Naive thymus-derived CD4-positive, alpha-beta T cell (primary cell): ENCODE data around the gene MSRB1. TPM values are rescaled to one million over a fixed set of nuclear protein-coding genes. Genes with fewer than 3 reads are reported as not detected.
A peak's percentile ranks its signal among the peaks of the same experiment; 100 is the strongest.

Experiments used
- ATAC-seq: fragments of 150-1000 bp; cut with Tn5 transposase; 2 replicates; pipeline ENCODE4 v1.10.0; 2021; ENCODE audit warnings: mild to moderate bottlenecking, moderate library complexity
- CTCF ChIA-PET: fragments of 350-600 bp; sonication (Branson Sonifier 250); formaldehyde crosslinking; loops from one replicate; lab custom pipeline; 2021; ENCODE audit warnings: antibody characterized with exemption; lab: Charles Lee
- POLR2A ChIA-PET: fragments of 350-600 bp; sonication (Branson Sonifier 250); formaldehyde crosslinking; loops from one replicate; lab custom pipeline; 2021; ENCODE audit warnings: antibody characterized with exemption, inconsistent platforms; lab: Charles Lee
- DNase-seq, 9 donors: peaks; one replicate each; pipeline versions ENCODE4 v3.0.0 to v3.0.0-alpha.2; 2020 to 2022; ENCODE audit warnings: mixed read lengths in 1 of 9
- H3K27ac ChIP-seq: one replicate; pipeline ENCODE4 v1.7.0; 2013; ENCODE audit warnings: mild to moderate bottlenecking, low read depth, low read length, moderate library complexity
- H3K27me3 ChIP-seq, 2 donors: one replicate each; pipeline ENCODE4 v1.7.0; 2013; ENCODE audit warnings: low read length in 2 of 2, mild to moderate bottlenecking in 2 of 2, moderate library complexity in 2 of 2; ENCODE audit not compliant: control insufficient read depth in 2 of 2, insufficient read depth in 2 of 2
- H3K36me3 ChIP-seq, 3 experiments: 1 replicate in 2 of 3; 2 replicates in 1 of 3; pipeline ENCODE4 v1.7.0; 2013; ENCODE audit warnings: low read length in 3 of 3, mild to moderate bottlenecking in 3 of 3, moderate library complexity in 1 of 3; ENCODE audit not compliant: insufficient read depth in 3 of 3, control insufficient read depth in 2 of 3
- H3K4me1 ChIP-seq, 2 donors: one replicate each; pipeline ENCODE4 v1.7.0; 2013; ENCODE audit warnings: low read length in 2 of 2, mild to moderate bottlenecking in 2 of 2, moderate library complexity in 1 of 2; ENCODE audit not compliant: control insufficient read depth in 2 of 2, insufficient read depth in 2 of 2
- H3K4me3 ChIP-seq: 2 replicates; pipeline ENCODE4 v1.7.0; 2013; ENCODE audit warnings: mild to moderate bottlenecking, low read length
- H3K9me3 ChIP-seq, 3 experiments: 1 replicate in 2 of 3; 2 replicates in 1 of 3; pipeline ENCODE4 v1.7.0; 2013; ENCODE audit warnings: low read length in 3 of 3; ENCODE audit not compliant: control insufficient read depth in 2 of 3
- H3K27ac Mint-ChIP-seq, 9 donors: one replicate each; pipeline ENCODE4 v1.8.0; 2020 to 2022; ENCODE audit warnings: mixed read lengths in 9 of 9, mild to moderate bottlenecking in 8 of 9, moderate library complexity in 5 of 9, inconsistent platforms in 2 of 9
- H3K27me3 Mint-ChIP-seq, 5 donors: one replicate each; pipeline ENCODE4 v1.8.0; 2021 to 2022; ENCODE audit warnings: mixed read lengths in 5 of 5, mild to moderate bottlenecking in 1 of 5
- H3K36me3 Mint-ChIP-seq, 5 donors: one replicate each; pipeline ENCODE4 v1.8.0; 2020 to 2022; ENCODE audit warnings: mixed read lengths in 5 of 5, mild to moderate bottlenecking in 3 of 5, inconsistent platforms in 1 of 5
- H3K4me1 Mint-ChIP-seq, 7 donors: one replicate each; pipeline ENCODE4 v1.8.0; 2020 to 2022; ENCODE audit warnings: mixed read lengths in 7 of 7, mild to moderate bottlenecking in 3 of 7, inconsistent platforms in 1 of 7
- H3K4me3 Mint-ChIP-seq, 10 donors: one replicate each; pipeline ENCODE4 v1.8.0; 2020 to 2022; ENCODE audit warnings: mild to moderate bottlenecking in 10 of 10, mixed read lengths in 10 of 10, moderate library complexity in 6 of 10, inconsistent platforms in 2 of 10
- H3K9me3 Mint-ChIP-seq, 11 donors: one replicate each; pipeline ENCODE4 v1.8.0; 2020 to 2022; ENCODE audit warnings: mixed read lengths in 11 of 11, mild to moderate bottlenecking in 4 of 11, inconsistent platforms in 1 of 11, moderate library complexity in 1 of 11
- intact Hi-C, 2 donors: fragments of 100-400 bp; cut with micrococcal nuclease; formaldehyde crosslinking; loops; one replicate each; pipeline ENCODE4 v1.15.1; 2023
- polyA plus RNA-seq, 2 donors: library from polyadenylated mRNA; unstranded; fragments of 300-500 nt; fragmentation: Illumina TruSeq; gene quantifications; one replicate each; pipeline ENCODE4 v1.2.3, GENCODE V29; 2021
- total RNA-seq, 6 experiments: library from RNA in 5 of 6; stranded (reverse) in 5 of 6; gene quantifications; 1 replicate in 5 of 6; 2 replicates in 1 of 6; pipeline ENCODE4 v1.2.3 and lab custom pipeline; 2021 to 2026

The MSRB1 gene
- total and polyA plus RNA-seq, 7 experiments from 2014 or later, result 5.5 to 27.0 (median 15.6) TPM

DNA sequence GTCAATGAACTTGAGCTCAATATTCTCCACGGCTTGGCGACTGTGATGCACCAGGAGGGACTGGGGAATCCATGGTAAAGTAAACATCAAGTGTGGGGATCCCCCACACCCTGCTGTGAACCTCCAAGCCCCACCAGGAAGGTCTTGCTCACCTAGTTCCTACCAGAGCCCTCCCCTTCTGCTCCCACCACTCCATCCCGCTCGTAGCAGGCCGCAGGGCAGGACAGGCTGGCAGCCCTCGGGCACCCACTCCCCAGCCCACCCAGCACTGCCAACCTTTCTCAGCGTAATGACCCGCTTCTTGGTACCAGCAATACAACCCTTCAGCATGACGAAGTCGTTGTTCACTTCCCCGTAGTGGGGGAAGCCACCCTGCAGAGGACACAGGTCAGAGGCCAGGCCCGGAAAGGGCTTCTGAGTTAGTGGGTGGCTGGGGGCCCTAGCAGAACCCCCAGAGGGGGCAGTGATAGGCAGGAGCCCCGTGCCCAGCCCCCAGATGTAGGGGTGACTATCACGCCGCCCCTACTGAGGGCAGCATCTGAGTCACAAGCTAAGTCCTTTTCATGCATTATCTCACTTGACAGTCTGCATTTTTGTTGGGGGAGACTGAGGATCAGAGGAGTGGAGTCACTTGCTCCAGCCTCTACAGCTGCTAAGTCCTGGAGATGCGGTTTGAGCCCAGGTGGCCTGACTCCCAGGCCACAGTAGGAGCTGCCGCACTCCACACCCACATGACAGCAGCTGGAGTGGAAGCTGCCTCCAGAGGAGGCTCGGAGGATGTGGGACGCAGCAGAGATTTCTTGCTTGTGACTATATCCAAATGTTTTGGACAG lies 2.8 kb upstream of the MSRB1 start:
- intact Hi-C loops, result loop anchor here in 1 of 2 donors (10.0 kb wide), 2 partner anchors 241 to 521 kb away; partner anchors contain the start of genes MAPK8IP3 and UQCC4
- Mint-ChIP-seq H3K27ac (peak overlapping the region in 1 of 9 donors; percentile 26), H3K9me3 (no peaks in the 10 kb centered on the region), H3K4me3 (no peak overlapping the region), H3K36me3 (no peaks in the 10 kb centered on the region), H3K4me1 (peaks cover 4 to 24% (median 9%) of the 10 kb centered on the region in 7 donors), H3K27me3 (no peaks in the 10 kb centered on the region)
- Histone ChIP-seq H3K36me3 (peaks cover 0 to 2% (median 0%) of the 10 kb centered on the region in 3 experiments), H3K27ac (no peak overlapping the region), H3K4me3 (no peak overlapping the region), H3K4me1 (peaks cover 6 to 7% of the 10 kb centered on the region in 2 donors), H3K9me3 (no peaks in the 10 kb centered on the region), H3K27me3 (no peaks in the 10 kb centered on the region)
- POLR2A ChIA-PET, result interaction anchor here (0.6 to 1.0 kb wide), 3 partner anchors 19 to 210 kb away, joined by 3 to 4 read pairs (median 3); partner anchors contain the start of genes RPS2 and TRAF7
- CTCF ChIA-PET, result no interaction called here
- no peak for DNase-seq
- ATAC-seq, result no peak

DNA sequence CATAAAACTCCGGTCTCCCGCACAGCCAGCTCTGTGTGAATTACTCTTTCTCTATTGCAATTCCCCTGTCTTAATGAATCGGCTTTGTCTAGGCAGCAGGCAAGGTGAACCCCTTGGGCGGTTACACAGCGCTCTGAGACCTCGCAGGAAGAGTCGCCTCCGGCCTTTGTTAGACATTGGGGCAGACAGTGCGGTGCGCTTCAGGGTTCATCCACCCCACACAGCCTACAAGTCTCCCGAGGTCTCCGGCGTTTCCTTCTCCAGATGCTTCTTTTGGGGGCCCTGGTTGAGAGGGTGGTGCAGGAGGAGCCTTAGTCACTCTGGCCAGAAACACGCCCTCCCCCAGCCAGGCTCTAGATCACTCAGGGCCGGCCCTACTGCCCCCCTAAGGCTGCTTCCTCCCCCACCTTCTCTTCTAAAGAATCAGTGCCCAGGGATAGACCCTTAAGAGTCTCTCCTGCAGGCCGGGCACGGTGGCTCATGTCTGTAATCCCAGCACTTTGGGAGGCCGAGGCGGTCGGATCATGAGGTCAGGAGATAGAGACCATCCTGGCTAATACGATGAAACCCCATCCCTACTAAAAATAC lies 1.7 kb upstream of the MSRB1 start:
- ChIA-PET POLR2A (interaction anchor here (0.7 to 5.0 kb wide), 3 partner anchors 16 to 211 kb away, joined by 4 to 52 read pairs (median 7); partner anchors contain the start of genes RPS2 and TRAF7), CTCF (interaction anchor here (1.1 kb wide), 1 partner anchor 21 kb away, joined by 4 read pairs; the partner anchor contains the start of gene RNF151)
- H3K36me3 ChIP-seq, result peaks cover 0 to 9% (median 0%) of the 10 kb centered on the region in 3 experiments
- no peaks in the 10 kb centered on the region for H3K27me3 ChIP-seq
- Mint-ChIP-seq H3K36me3 (no peaks in the 10 kb centered on the region), H3K4me1 (peaks cover 4 to 24% (median 9%) of the 10 kb centered on the region in 7 donors), H3K27me3 (no peaks in the 10 kb centered on the region), H3K9me3 (no peaks in the 10 kb centered on the region), H3K27ac (peak overlapping the region in 3 of 9 donors; percentile 40 to 62 (median 41)), H3K4me3 (peak overlapping the region; percentile 58 to 90 (median 78))
- H3K9me3 ChIP-seq, result no peaks in the 10 kb centered on the region
- DNase-seq (no peak), ATAC-seq (no peak)
- peaks cover 6 to 7% of the 10 kb centered on the region in 2 donors for H3K4me1 ChIP-seq
- no peak overlapping the region for H3K4me3 ChIP-seq
- intact Hi-C loops, result loop anchor here in 1 of 2 donors (5.0 to 10.0 kb wide), 5 partner anchors 240 to 637 kb away; partner anchors contain the start of genes CRAMP1, IFT140, MAPK8IP3 and TELO2
- H3K27ac ChIP-seq, result no peak overlapping the region

DNA sequence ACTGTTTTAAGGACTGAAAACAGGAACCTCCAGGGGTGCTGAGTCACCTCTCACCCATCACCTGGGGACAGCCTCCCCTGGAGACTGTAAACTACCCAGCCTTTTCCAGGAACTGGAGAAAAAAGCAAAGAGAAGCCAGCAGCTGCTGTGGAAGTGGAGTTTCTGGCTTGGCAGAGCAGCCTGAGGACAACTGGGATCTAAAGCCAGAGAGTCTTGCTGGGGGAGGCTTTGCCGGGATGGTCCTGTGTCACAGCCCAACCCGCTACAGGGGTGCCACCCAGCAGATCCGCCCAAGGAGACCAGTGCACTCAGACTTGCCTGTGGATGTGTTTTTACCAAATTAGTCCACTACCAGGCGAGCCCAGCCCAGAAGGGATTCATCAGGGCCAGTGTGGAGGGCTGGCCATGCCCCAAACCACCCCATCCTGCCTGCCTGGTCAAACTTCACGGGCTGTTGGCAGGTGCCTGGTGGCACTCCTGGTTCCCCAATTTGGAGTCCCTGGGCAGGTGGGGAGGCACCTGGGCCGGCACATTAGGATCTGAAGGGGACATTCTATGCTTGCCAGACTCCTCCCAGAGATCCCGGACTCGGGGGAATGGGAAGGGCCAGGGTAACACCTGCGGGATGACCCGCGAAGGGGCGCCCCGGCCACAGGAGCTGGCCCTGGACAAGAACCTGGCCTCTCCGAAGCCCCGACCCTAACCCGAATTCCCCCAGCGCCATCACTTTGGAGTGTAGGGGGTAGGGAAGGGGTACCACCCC lies 771 bp downstream of the MSRB1 start:
- H3K27me3 ChIP-seq, result no peaks in the 10 kb centered on the region
- ATAC-seq (no peak), DNase-seq (no peak)
- CTCF ChIA-PET, result interaction anchor here (0.6 to 1.3 kb wide), 3 partner anchors 12 to 14 kb away, joined by 3 to 4 read pairs (median 3); no protein-coding TSS in a partner anchor
- no peaks in the 10 kb centered on the region for H3K9me3 Mint-ChIP-seq
- peaks cover 6 to 7% of the 10 kb centered on the region in 2 donors for H3K4me1 ChIP-seq
- POLR2A ChIA-PET, result interaction anchor here (1.0 to 5.0 kb wide), 5 partner anchors 12 to 160 kb away, joined by 3 to 52 read pairs (median 4); partner anchors contain the start of genes NUBP2, RPL3L, RPS2 and SPSB3
- H3K4me3 Mint-ChIP-seq, result peak overlapping the region; percentile 74 to 90 (median 87)
- peaks cover 0 to 28% (median 4%) of the 10 kb centered on the region in 3 experiments for H3K36me3 ChIP-seq
- H3K27me3 Mint-ChIP-seq, result no peaks in the 10 kb centered on the region
- H3K36me3 Mint-ChIP-seq, result peaks cover 0 to 5% (median 0%) of the 10 kb centered on the region in 5 donors
- peak overlapping the region; percentile 73 for H3K27ac ChIP-seq
- H3K4me1 Mint-ChIP-seq, result peaks cover 4 to 24% (median 11%) of the 10 kb centered on the region in 7 donors
- peak overlapping the region in 2 of 9 donors; percentile 63 to 87 for H3K27ac Mint-ChIP-seq
- no peaks in the 10 kb centered on the region for H3K9me3 ChIP-seq
- H3K4me3 ChIP-seq, result peak overlapping the region; percentile 90
- intact Hi-C loops, result loop anchor here (2.0 to 10.0 kb wide), 6 partner anchors 159 to 635 kb away; partner anchors contain the start of genes CRAMP1 (in 1 of the 2), IFT140 (in 1 of the 2), MAPK8IP3 (in 1 of the 2) and NUBP2 (in 1 of the 2)

- DNase-seq, result no peak
- Histone ChIP-seq H3K4me1 (peaks cover 6 to 7% of the 10 kb centered on the region in 2 donors), H3K4me3 (no peak overlapping the region), H3K36me3 (peaks cover 0 to 28% (median 4%) of the 10 kb centered on the region in 3 experiments), H3K27me3 (no peaks in the 10 kb centered on the region), H3K9me3 (no peaks in the 10 kb centered on the region), H3K27ac (no peak overlapping the region)
- peaks cover 4 to 24% (median 11%) of the 10 kb centered on the region in 7 donors for H3K4me1 Mint-ChIP-seq
- intact Hi-C loops, result loop anchor here (2.0 to 10.0 kb wide), 6 partner anchors 159 to 634 kb away; partner anchors contain the start of genes CRAMP1 (in 1 of the 2), IFT140 (in 1 of the 2), MAPK8IP3 (in 1 of the 2) and NUBP2 (in 1 of the 2)
- peak overlapping the region in 2 of 9 donors; percentile 5 to 63 for H3K27ac Mint-ChIP-seq
- ChIA-PET CTCF (interaction anchor here (0.5 to 1.3 kb wide), 2 partner anchors 12 to 236 kb away, joined by 4 to 7 read pairs; no protein-coding TSS in a partner anchor), POLR2A (interaction anchor here (1.0 to 5.0 kb wide), 3 partner anchors 12 to 159 kb away, joined by 3 to 52 read pairs (median 6); partner anchors contain the start of genes NUBP2, RPS2 and SPSB3)
- H3K4me3 Mint-ChIP-seq, result peak overlapping the region; percentile 74 to 90 (median 87)
- H3K36me3 Mint-ChIP-seq, result peaks cover 0 to 5% (median 0%) of the 10 kb centered on the region in 5 donors
- H3K27me3 Mint-ChIP-seq, result no peaks in the 10 kb centered on the region
- no peak for ATAC-seq
- no peaks in the 10 kb centered on the region for H3K9me3 Mint-ChIP-seq
Measured at GRCh38 chr16:1941162-1942046, 1.6 kb downstream of the MSRB1 start.
